ENCODE data around the gene CSF2.

The CSF2 gene

GRCh38 chr5:132073231-132074013 is at the start of gene CSF2:
Gene CSF2, plus strand, starts transcription at chr5:132073789. Its CDS starts 35 bp downstream, at chr5:132073824.
- peak; percentile 16 for ATAC-seq
- H3K36me3 Mint-ChIP-seq (ENCODE audit: low read depth): peaks cover 25% of the 10 kb centered on the region
- H3K4me3 Mint-ChIP-seq: peak within 1 kb of the TSS; percentile 84
- H3K27ac Mint-ChIP-seq: peak within 1 kb of the TSS; percentile 91
- peaks cover 86% of the 10 kb centered on the region for H3K4me1 Mint-ChIP-seq
- no peaks in the 10 kb centered on the region for H3K9me3 Mint-ChIP-seq
- H3K27me3 Mint-ChIP-seq: no peaks in the 10 kb centered on the region
- peak; percentile 59 for DNase-seq

DNA sequence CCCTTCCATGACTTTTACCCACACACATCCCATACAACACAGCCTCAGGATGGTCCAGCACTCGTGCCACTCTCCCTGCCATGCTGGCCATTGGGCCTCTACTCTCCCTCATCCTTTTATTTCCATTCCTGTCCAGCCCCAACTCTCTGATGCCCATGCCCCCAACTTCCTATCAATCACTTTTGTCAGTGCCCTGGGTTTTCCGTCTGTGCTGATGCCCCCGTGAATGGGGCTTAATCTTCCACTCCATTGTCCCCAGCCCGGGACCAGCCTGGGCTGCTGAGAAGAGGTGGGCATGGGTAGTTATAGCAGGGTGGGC is 49.5 kb upstream of the CSF2 start:
- ATAC-seq: no peak

DNA sequence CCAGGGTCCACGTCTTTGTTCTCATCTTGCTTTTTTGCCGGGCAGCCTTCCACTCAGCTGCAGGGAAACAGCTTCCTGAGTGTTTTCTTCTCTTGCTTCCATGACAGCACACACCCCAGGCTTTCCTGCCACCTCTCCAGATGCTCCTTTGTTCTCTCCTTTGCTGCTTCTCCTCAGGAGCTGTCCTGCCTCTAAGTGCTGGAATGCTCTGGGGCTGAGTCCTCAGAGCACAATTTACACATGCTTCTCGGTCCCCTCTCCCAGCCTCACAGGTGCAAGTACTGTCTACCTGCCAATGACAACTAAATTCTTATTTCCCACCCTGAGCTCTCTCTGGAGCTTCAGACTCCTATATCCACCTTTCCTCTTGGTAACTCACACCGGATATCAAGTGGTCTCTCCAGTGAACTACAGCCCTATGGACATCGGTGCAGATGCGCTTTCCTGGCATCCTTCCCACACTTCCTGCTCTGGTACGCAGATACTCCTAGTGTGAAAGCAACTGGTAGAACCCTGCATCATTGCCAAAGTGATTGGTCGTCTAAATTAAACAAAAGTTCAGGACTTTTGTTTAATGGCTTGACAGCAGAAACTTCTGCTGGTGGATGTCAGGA is 48.7 kb upstream of the CSF2 start:
- Mint-ChIP-seq H3K4me1 (peaks cover 16% of the 10 kb centered on the region), H3K27ac (no peak overlapping the region), H3K36me3 (ENCODE audit: low read depth) (peaks cover under 1% of the 10 kb centered on the region), H3K9me3 (no peaks in the 10 kb centered on the region), H3K4me3 (no peak overlapping the region), H3K27me3 (peaks cover 2% of the 10 kb centered on the region)
- ATAC-seq (no peak), DNase-seq (no peak)

More for the DNA sequence above, 49.5 kb upstream of the CSF2 start:
- H3K27me3 Mint-ChIP-seq: peaks cover 2% of the 10 kb centered on the region
- no peaks in the 10 kb centered on the region for H3K36me3 Mint-ChIP-seq (ENCODE audit: low read depth)
- no peaks in the 10 kb centered on the region for H3K9me3 Mint-ChIP-seq
- no peak overlapping the region for H3K27ac Mint-ChIP-seq
- peaks cover 23% of the 10 kb centered on the region for H3K4me1 Mint-ChIP-seq
- DNase-seq: no peak
- H3K4me3 Mint-ChIP-seq: no peak overlapping the region

DNA sequence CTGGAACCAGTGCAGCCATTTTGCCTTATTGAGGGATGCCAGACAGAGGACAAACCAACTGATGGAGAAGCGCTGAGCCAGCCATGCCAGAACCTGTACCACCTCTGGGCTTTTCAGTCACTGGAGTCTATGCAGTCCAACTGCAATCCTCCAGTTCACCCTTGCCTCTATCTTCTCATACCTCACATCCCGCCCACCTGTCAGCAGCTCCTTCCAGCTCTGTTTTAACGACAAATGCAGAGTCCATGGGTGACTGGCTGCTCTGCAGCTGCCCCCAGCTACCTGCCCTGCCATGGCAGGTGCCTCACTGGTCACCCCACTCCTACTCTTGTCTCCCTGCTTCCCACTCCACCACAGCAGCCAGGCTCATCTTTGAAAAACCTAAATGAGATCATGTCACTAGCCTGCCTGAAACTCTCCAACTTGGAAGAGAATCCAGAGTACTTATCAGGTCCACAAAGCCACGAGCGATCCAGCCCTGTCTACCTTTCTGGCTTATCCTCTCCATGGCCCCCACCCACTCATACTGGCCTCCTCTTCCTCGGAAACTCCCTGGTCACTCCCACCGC is 48.1 kb upstream of the CSF2 start:
- Mint-ChIP-seq H3K9me3 (no peaks in the 10 kb centered on the region), H3K4me1 (peaks cover 10% of the 10 kb centered on the region), H3K27ac (no peak overlapping the region), H3K4me3 (no peak overlapping the region), H3K27me3 (peaks cover 7% of the 10 kb centered on the region), H3K36me3 (ENCODE audit: low read depth) (peaks cover 3% of the 10 kb centered on the region)
- ATAC-seq: no peak
- DNase-seq: no peak

DNA sequence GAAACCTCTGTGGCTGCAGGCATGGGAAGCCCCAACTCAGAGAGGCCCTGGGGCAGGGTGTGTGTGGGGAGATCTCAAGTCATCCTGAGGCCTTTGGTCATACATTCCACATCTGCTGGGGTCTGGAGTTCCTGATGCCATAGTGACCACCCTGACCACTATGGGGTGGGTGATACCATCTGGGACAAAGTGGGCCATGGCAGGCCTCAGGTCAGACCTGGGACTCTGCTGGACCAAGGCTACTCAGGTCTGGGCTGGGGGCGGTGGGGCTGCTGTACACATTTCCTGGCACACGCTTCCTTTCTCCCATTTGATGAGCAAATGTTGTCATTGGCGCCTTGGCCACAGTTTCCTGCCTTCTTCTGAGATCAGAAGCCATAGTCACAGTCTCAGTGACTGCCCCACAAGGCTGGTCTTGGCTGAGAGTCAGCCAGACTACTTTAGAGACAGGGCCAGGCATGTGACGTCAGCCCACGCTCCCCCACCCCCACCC is 47.0 kb upstream of the CSF2 start:
- peak; percentile 74 for ATAC-seq
- no peaks in the 10 kb centered on the region for H3K4me1 Mint-ChIP-seq
- H3K4me3 Mint-ChIP-seq: no peak overlapping the region
- peaks cover 7% of the 10 kb centered on the region for H3K27me3 Mint-ChIP-seq
- H3K36me3 Mint-ChIP-seq (ENCODE audit: low read depth): peaks cover 3% of the 10 kb centered on the region
- peak; percentile 65 for DNase-seq
- no peak overlapping the region for H3K27ac Mint-ChIP-seq
- no peaks in the 10 kb centered on the region for H3K9me3 Mint-ChIP-seq

- Mint-ChIP-seq H3K9me3 (no peaks in the 10 kb centered on the region), H3K36me3 (ENCODE audit: low read depth) (peaks cover 6% of the 10 kb centered on the region), H3K27ac (no peak overlapping the region), H3K4me3 (no peak overlapping the region), H3K27me3 (peaks cover 7% of the 10 kb centered on the region), H3K4me1 (peaks cover 1% of the 10 kb centered on the region)
- ATAC-seq: peak; percentile 3
- no peak for DNase-seq
Measured at GRCh38 chr5:132027027-132027426, 46.6 kb upstream of the CSF2 start.

DNA sequence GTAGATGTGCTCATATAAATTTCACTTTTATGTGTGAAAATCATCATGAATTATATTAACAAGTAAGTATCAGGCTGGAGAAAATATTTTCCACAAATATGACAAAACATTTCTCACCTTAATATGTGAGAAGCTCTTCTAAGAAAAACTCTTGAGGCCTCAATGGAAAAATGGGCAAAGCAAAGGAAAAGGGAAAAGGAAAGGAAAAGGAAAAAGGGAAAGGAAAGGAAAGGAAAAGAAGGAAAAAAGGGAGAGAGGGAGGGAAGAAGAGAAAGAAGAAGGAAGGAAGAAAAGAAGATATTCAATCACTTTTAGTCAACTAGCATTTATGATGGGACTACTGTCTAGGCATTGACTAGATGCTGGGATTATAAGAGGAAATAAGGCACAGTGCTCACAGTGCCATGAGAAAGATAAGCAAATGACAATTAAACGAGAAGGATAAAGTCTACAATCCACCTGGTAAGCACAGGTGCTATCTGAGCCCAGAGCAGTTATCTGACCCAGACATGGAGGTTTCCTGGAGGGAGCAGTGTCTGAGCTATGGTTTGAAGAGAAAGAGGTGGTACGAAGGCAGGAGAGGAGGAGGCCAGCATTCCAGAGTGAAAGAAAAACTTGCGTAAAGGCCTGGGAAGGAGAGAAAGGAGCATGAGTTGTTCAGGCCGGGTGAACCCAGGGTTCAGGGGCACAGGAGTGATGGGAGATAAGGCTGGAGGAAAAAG is 43.8 kb upstream of the CSF2 start:
- Mint-ChIP-seq H3K27ac (no peak overlapping the region), H3K9me3 (peaks cover 17% of the 10 kb centered on the region), H3K4me3 (no peak overlapping the region), H3K36me3 (ENCODE audit: low read depth) (peaks cover 10% of the 10 kb centered on the region), H3K27me3 (peaks cover 13% of the 10 kb centered on the region), H3K4me1 (peaks cover 2% of the 10 kb centered on the region)
- DNase-seq: no peak
- ATAC-seq: no peak

DNA sequence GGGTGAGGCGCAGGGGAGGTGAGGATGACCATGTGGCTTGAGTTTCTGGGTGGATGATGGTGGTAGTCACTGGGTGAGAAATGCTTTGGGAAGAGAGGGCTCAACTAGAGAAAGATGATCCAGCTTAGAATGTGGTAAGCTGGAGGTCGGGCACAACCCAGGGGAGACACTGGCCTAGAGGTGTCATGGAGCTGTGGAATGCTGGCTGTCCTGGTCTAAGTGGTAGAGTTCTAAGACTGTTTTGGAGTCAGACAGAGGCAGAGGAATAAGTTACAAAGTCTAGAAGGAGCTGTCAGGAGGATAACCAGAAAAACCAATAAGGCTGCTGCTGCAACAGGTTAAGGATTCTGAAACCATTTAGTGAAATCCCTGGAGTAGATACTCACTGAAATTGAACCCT is 43.0 kb upstream of the CSF2 start:
- Mint-ChIP-seq H3K4me3 (no peak overlapping the region), H3K4me1 (peaks cover 2% of the 10 kb centered on the region), H3K27me3 (peaks cover 13% of the 10 kb centered on the region), H3K36me3 (ENCODE audit: low read depth) (peaks cover 10% of the 10 kb centered on the region), H3K27ac (no peak overlapping the region), H3K9me3 (peaks cover 17% of the 10 kb centered on the region)
- DNase-seq: no peak
- ATAC-seq: no peak

GRCh38 chr5:132032196-132032595 is 41.4 kb upstream of the CSF2 start:
- no peak for DNase-seq
- Mint-ChIP-seq H3K4me3 (no peak overlapping the region), H3K9me3 (peaks cover 17% of the 10 kb centered on the region), H3K4me1 (peaks cover 13% of the 10 kb centered on the region), H3K36me3 (ENCODE audit: low read depth) (peaks cover 10% of the 10 kb centered on the region), H3K27ac (no peak overlapping the region), H3K27me3 (peaks cover 13% of the 10 kb centered on the region)
- peak; percentile 54 for ATAC-seq

- Mint-ChIP-seq H3K4me1 (peaks cover 22% of the 10 kb centered on the region), H3K36me3 (ENCODE audit: low read depth) (peaks cover 10% of the 10 kb centered on the region), H3K4me3 (no peak overlapping the region), H3K27ac (no peak overlapping the region), H3K9me3 (peaks cover 17% of the 10 kb centered on the region), H3K27me3 (peaks cover 11% of the 10 kb centered on the region)
- ATAC-seq (no peak), DNase-seq (no peak)
Measured at GRCh38 chr5:132033122-132033521, 40.5 kb upstream of the CSF2 start.

GRCh38 chr5:132037353-132037752 is 36.2 kb upstream of the CSF2 start:
- Mint-ChIP-seq H3K36me3 (ENCODE audit: low read depth) (peaks cover 6% of the 10 kb centered on the region), H3K4me3 (peak overlapping the region; percentile 10), H3K9me3 (peaks cover 33% of the 10 kb centered on the region), H3K27me3 (peaks cover 29% of the 10 kb centered on the region), H3K27ac (peak overlapping the region; percentile 43), H3K4me1 (peaks cover 39% of the 10 kb centered on the region)
- DNase-seq (no peak), ATAC-seq (no peak)

DNA sequence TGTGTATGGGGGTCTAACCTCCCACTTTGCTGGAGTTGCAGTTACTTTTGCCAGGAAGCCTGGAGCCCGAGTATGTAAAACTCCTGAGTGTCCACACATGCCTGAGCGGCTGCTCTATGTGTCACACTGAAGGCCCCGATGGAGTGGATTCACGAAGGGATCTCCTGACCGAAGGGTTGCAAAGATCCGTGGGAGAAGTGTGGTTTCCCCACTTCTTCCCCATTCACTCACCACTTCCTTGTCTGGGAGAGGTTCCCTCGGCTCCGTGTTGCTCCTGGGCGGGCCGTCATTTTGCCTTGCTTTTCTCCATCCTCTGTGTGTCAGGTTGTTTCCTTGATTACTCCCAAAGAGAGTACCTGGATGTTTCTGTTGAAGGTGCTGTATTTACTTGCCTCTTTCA is 29.4 kb upstream of the CSF2 start:
- ATAC-seq (no peak), DNase-seq (peak; percentile 1)
- H3K27me3 Mint-ChIP-seq: peaks cover 22% of the 10 kb centered on the region
- no peak overlapping the region for H3K27ac Mint-ChIP-seq
- H3K4me3 Mint-ChIP-seq: no peak overlapping the region
- H3K36me3 Mint-ChIP-seq (ENCODE audit: low read depth): peaks cover 2% of the 10 kb centered on the region
- H3K9me3 Mint-ChIP-seq: peaks cover 15% of the 10 kb centered on the region
- peaks cover 22% of the 10 kb centered on the region for H3K4me1 Mint-ChIP-seq

GRCh38 chr5:132046880-132047299 is 26.7 kb upstream of the CSF2 start:
- Mint-ChIP-seq H3K4me3 (no peak overlapping the region), H3K9me3 (peaks cover 10% of the 10 kb centered on the region), H3K36me3 (ENCODE audit: low read depth) (peaks cover 2% of the 10 kb centered on the region), H3K27me3 (peaks cover 9% of the 10 kb centered on the region), H3K27ac (peak overlapping the region; percentile 22), H3K4me1 (peaks cover 13% of the 10 kb centered on the region)
- ATAC-seq (peak; percentile 54), DNase-seq (peak; percentile 3)

DNA sequence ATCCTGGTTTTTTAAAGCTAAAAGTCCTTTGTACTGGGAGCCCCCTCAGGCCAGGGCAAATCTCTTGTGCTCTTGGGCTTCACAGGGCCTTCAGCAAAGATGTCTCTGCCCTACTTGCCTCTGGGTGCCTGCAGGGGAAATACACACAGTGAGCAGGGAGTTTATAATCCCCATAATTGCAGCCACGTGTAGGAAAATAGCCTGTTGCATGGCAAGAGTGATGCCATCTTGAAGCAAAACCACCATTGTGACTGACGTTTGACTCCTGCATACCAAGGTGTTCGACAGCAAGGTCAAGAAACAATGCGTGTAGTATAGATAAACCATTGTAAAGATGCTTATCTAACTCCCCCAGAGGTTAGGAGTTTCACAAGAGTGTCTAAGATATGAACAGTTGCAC is 24.5 kb upstream of the CSF2 start:
- Mint-ChIP-seq H3K4me1 (peaks cover 12% of the 10 kb centered on the region), H3K27me3 (peaks cover 2% of the 10 kb centered on the region), H3K4me3 (no peak overlapping the region), H3K9me3 (peaks cover 3% of the 10 kb centered on the region), H3K36me3 (ENCODE audit: low read depth) (peaks cover 2% of the 10 kb centered on the region), H3K27ac (no peak overlapping the region)
- no peak for DNase-seq
- ATAC-seq: no peak

All from activated naive CD8-positive, alpha-beta T cell treated with anti-CD3 and anti-CD28 coated beads, Interleukin-2, amount 50 U/mL, for 24 hours (primary cell).